ENCODE measurements around the gene SNTA1. TPM values are rescaled to one million over a fixed set of nuclear protein-coding genes. Genes with fewer than 3 reads are reported as not detected.

The SNTA1 gene
- total RNA-seq, 1 experiment from 2014 or later, result 14.6 TPM

DNA sequence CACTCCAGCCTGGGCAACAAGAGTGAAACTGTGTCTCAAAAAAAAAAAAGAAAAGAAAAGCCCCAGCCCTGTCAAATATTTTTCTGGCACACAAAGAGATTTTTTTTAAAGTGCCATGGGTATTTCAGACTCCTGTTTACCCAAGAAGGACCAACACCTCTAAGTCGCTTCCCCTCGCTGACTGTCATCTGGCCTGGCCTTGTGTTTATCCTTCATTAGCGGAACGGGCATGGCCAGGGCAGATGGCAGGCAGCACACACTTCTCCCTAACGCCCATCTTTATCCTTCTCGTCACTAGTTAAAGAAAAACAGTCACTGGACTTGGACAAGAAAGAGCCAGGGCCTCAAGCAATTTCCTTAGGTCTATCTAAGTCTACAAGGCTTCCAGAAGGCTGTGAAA, 39.0 kb upstream of the SNTA1 start:
- ChIA-PET CTCF (no interaction called here), POLR2A (no interaction called here), RAD21 (ENCODE audit: low non-redundant PET in 1 of 2, low total read pairs in 2 of 2, uncharacterized antibody in 2 of 2, unreplicated experiment in 2 of 2) (no interaction called here)
- Histone ChIP-seq H3K79me2 (ENCODE audit: insufficient read depth, low read length) (no peaks in the 10 kb centered on the region), H3K27ac (ENCODE audit: low read depth, low read length) (no peak overlapping the region), H3K4me2 (ENCODE audit: low read length) (no peak overlapping the region), H3K27me3 (ENCODE audit: insufficient read depth, low read length) (no peaks in the 10 kb centered on the region), H3K9ac (ENCODE audit: low read length) (no peak overlapping the region), H3K4me1 (ENCODE audit: control insufficient read depth in 1 of 2, insufficient read depth in 2 of 2, low read length in 2 of 2) (no peaks in the 10 kb centered on the region), H3K9me2 (ENCODE audit: insufficient read depth) (no peaks in the 10 kb centered on the region), H3K9me3 (ENCODE audit: control insufficient read depth in 1 of 2, insufficient read depth in 1 of 2, low read depth in 1 of 2, low read length in 2 of 2) (no peaks in the 10 kb centered on the region), H3K36me3 (ENCODE audit: control insufficient read depth in 1 of 2, insufficient read depth in 2 of 2, low read length in 2 of 2) (no peaks in the 10 kb centered on the region), H2AFZ (ENCODE audit: low read depth, low read length, poor library complexity, severe bottlenecking) (no peak overlapping the region), H3K4me3 (replicated peaks in 1 of 2; ENCODE audit: low read depth in 1 of 2, low read length in 2 of 2) (no peak overlapping the region), H4K20me1 (ENCODE audit: insufficient read depth) (no peaks in the 10 kb centered on the region)
- TF ChIP-seq EZH2 (IDR thresholded peaks at IDR 0.05) (no peak), ELF1 (IDR thresholded peaks at IDR 0.05; ENCODE audit: borderline replicate concordance, low read depth) (no peak), CEBPB (IDR thresholded peaks at IDR 0.05; ENCODE audit: low read depth) (no peak), TCF7L2 (IDR thresholded peaks at IDR 0.05; ENCODE audit: borderline replicate concordance, extremely low read depth, insufficient read depth, insufficient read length) (no peak), ZFX (IDR thresholded peaks at IDR 0.05) (no peak), ZNF274 (IDR thresholded peaks at IDR 0.05; ENCODE audit: low read depth, low read length) (no peak), POLR2AphosphoS5 (IDR thresholded peaks at IDR 0.05; ENCODE audit: low read depth, low read length) (no peak), SP1 (IDR thresholded peaks at IDR 0.05; ENCODE audit: low read depth) (no peak), FOSL1 (IDR thresholded peaks at IDR 0.05; ENCODE audit: low read depth) (no peak)
- TF ChIP-seq, protein P1, sequence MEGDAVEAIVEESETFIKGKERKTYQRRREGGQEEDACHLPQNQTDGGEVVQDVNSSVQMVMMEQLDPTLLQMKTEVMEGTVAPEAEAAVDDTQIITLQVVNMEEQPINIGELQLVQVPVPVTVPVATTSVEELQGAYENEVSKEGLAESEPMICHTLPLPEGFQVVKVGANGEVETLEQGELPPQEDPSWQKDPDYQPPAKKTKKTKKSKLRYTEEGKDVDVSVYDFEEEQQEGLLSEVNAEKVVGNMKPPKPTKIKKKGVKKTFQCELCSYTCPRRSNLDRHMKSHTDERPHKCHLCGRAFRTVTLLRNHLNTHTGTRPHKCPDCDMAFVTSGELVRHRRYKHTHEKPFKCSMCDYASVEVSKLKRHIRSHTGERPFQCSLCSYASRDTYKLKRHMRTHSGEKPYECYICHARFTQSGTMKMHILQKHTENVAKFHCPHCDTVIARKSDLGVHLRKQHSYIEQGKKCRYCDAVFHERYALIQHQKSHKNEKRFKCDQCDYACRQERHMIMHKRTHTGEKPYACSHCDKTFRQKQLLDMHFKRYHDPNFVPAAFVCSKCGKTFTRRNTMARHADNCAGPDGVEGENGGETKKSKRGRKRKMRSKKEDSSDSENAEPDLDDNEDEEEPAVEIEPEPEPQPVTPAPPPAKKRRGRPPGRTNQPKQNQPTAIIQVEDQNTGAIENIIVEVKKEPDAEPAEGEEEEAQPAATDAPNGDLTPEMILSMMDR (IDR thresholded peaks at IDR 0.05 in 2 of 3, conservative IDR thresholded peaks at IDR 0.05 in 1 of 3; ENCODE audit: borderline replicate concordance in 1 of 3, insufficient read depth in 1 of 3, low read depth in 2 of 3, low read length in 2 of 3), result no peak
- TF ChIP-seq, protein P2, sequence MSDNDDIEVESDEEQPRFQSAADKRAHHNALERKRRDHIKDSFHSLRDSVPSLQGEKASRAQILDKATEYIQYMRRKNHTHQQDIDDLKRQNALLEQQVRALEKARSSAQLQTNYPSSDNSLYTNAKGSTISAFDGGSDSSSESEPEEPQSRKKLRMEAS (IDR thresholded peaks at IDR 0.05), result no peak
- BruUV-seq (replicated peaks), result no TSS peak
- intact Hi-C loops (cut with micrococcal nuclease), result no loop called here
- ATAC-seq (no peak), DNase-seq (ENCODE audit: low read depth, low spot score) (no peak)

Measured in HCT116 (cell line).